ENCODE data around the gene DSC1. TPM values are rescaled to one million over a fixed set of nuclear protein-coding genes. Genes with fewer than 3 reads are reported as not detected.

DSC1 gene
- total and polyA plus RNA-seq, 10 of the 15 experiments (the other 5 are each of a cell fraction or from before 2014, with no cell fraction given): 0.24 to 0.84 (median 0.44) TPM; not detected in 1

DNA sequence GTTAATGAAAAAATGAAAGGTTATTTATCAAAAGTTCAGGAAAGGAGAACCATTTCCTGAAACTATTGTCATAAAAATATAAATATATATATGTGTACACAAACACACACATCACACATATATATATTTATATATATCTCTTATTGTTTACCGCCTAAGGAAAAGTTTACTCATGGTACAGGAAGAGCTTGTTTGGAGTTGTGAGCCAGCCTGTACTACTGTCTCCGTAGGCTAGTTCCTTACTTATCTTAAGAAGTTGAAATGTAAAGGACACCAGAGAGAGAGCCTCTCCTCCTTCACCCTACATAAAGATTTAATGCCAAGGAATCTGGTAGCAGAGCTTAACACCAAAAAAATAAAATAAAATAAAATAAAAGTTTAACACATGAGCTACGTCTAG lies 19.6 kb downstream of the DSC1 start:
- in situ Hi-C loops (cut with MboI): no loop called here
- Histone ChIP-seq H3K4me1 (ENCODE audit: control insufficient read depth, insufficient read depth, low read length) (no peaks in the 10 kb centered on the region), H3K27ac (ENCODE audit: control insufficient read depth, insufficient read depth) (no peak overlapping the region), H3K4me3 (no peak overlapping the region), H4K20me1 (ENCODE audit: control insufficient read depth, insufficient read depth) (no peaks in the 10 kb centered on the region), H3K9ac (ENCODE audit: control insufficient read depth, insufficient read depth, low read length) (no peak overlapping the region), H3K4me2 (ENCODE audit: control insufficient read depth, insufficient read depth) (no peak overlapping the region), H2AFZ (ENCODE audit: control insufficient read depth, low read depth, low read length) (no peak overlapping the region), H3K9me3 (replicated peaks; ENCODE audit: control insufficient read depth, insufficient read depth, low read length) (peaks cover 1% of the 10 kb centered on the region; the same call in 1 of the 3 replicates), H3K27me3 (replicated peaks in 1 of 2; ENCODE audit: control insufficient read depth in 2 of 2, insufficient read depth in 2 of 2, low read length in 1 of 2) (no peaks in the 10 kb centered on the region), H3K79me2 (ENCODE audit: control insufficient read depth, insufficient read depth, low read length) (no peaks in the 10 kb centered on the region), H3K36me3 (ENCODE audit: control insufficient read depth in 2 of 2, insufficient read depth in 2 of 2, low read length in 1 of 2) (no peaks in the 10 kb centered on the region)
- intact Hi-C loops (cut with micrococcal nuclease; ENCODE audit: unreplicated experiment): no loop called here
- ChIA-PET CTCF (no interaction called here), SMC1A (ENCODE audit: uncharacterized antibody, unreplicated experiment) (interaction anchor here (0.9 to 1.5 kb wide), 3 partner anchors 17 to 1269 kb away, joined by 3 to 4 read pairs (median 4); no protein-coding TSS in a partner anchor), POLR2A (no interaction called here), RAD21 (ENCODE audit: unreplicated experiment) (no interaction called here)
- BruUV-seq (replicated peaks): no TSS peak
- WGBS (ENCODE audit: insufficient coverage, insufficient replicate concordance, low lambda C conversion rate, missing lambda C conversion rate): 26% methylated on average over 3 of the region's 3 CpGs
- no peak for DNase-seq (ENCODE audit: low read depth, low spot score)
- FAIRE-seq: no peak
- TF ChIP-seq ZSCAN29 (IDR thresholded peaks at IDR 0.05): no peak
- TF ChIP-seq, protein P1, sequence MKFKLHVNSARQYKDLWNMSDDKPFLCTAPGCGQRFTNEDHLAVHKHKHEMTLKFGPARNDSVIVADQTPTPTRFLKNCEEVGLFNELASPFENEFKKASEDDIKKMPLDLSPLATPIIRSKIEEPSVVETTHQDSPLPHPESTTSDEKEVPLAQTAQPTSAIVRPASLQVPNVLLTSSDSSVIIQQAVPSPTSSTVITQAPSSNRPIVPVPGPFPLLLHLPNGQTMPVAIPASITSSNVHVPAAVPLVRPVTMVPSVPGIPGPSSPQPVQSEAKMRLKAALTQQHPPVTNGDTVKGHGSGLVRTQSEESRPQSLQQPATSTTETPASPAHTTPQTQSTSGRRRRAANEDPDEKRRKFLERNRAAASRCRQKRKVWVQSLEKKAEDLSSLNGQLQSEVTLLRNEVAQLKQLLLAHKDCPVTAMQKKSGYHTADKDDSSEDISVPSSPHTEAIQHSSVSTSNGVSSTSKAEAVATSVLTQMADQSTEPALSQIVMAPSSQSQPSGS (IDR thresholded peaks at IDR 0.05; ENCODE audit: low read length): no peak
- TF ChIP-seq RAD51 (IDR thresholded peaks at IDR 0.05): no peak
- TF ChIP-seq KDM1A (IDR thresholded peaks at IDR 0.05; ENCODE audit: borderline replicate concordance): no peak
- TF ChIP-seq, protein P2, sequence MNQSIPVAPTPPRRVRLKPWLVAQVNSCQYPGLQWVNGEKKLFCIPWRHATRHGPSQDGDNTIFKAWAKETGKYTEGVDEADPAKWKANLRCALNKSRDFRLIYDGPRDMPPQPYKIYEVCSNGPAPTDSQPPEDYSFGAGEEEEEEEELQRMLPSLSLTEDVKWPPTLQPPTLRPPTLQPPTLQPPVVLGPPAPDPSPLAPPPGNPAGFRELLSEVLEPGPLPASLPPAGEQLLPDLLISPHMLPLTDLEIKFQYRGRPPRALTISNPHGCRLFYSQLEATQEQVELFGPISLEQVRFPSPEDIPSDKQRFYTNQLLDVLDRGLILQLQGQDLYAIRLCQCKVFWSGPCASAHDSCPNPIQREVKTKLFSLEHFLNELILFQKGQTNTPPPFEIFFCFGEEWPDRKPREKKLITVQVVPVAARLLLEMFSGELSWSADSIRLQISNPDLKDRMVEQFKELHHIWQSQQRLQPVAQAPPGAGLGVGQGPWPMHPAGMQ (IDR thresholded peaks at IDR 0.05; ENCODE audit: borderline replicate concordance): no peak
- no peak for TF ChIP-seq SUPT20H (IDR thresholded peaks at IDR 0.05; ENCODE audit: borderline replicate concordance, control insufficient read depth, low read depth, low read length)
- no peak for TF ChIP-seq CREM (IDR thresholded peaks at IDR 0.05; ENCODE audit: low read depth)
- TF ChIP-seq CBX3 (IDR thresholded peaks at IDR 0.05; ENCODE audit: borderline replicate concordance, low read depth): no peak
- TF ChIP-seq SREBF1 (IDR thresholded peaks at IDR 0.05; ENCODE audit: low read length): no peak
- TF ChIP-seq POLR2AphosphoS5 (IDR thresholded peaks at IDR 0.05; ENCODE audit: low read length): no peak
- TF ChIP-seq SUZ12 (IDR thresholded peaks at IDR 0.05; ENCODE audit: unreplicated experiment): no peak
- TF ChIP-seq CHD2 (IDR thresholded peaks at IDR 0.05; ENCODE audit: borderline replicate concordance, low read depth, low read length): no peak
- no peak for TF ChIP-seq BMI1 (IDR thresholded peaks at IDR 0.05; ENCODE audit: borderline replicate concordance)
- no peak for TF ChIP-seq BACH1 (IDR thresholded peaks at IDR 0.05; ENCODE audit: borderline replicate concordance)
- TF ChIP-seq, protein P3, sequence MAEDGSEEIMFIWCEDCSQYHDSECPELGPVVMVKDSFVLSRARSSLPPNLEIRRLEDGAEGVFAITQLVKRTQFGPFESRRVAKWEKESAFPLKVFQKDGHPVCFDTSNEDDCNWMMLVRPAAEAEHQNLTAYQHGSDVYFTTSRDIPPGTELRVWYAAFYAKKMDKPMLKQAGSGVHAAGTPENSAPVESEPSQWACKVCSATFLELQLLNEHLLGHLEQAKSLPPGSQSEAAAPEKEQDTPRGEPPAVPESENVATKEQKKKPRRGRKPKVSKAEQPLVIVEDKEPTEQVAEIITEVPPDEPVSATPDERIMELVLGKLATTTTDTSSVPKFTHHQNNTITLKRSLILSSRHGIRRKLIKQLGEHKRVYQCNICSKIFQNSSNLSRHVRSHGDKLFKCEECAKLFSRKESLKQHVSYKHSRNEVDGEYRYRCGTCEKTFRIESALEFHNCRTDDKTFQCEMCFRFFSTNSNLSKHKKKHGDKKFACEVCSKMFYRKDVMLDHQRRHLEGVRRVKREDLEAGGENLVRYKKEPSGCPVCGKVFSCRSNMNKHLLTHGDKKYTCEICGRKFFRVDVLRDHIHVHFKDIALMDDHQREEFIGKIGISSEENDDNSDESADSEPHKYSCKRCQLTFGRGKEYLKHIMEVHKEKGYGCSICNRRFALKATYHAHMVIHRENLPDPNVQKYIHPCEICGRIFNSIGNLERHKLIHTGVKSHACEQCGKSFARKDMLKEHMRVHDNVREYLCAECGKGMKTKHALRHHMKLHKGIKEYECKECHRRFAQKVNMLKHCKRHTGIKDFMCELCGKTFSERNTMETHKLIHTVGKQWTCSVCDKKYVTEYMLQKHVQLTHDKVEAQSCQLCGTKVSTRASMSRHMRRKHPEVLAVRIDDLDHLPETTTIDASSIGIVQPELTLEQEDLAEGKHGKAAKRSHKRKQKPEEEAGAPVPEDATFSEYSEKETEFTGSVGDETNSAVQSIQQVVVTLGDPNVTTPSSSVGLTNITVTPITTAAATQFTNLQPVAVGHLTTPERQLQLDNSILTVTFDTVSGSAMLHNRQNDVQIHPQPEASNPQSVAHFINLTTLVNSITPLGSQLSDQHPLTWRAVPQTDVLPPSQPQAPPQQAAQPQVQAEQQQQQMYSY (CRISPR knock-in tag; IDR thresholded peaks at IDR 0.05): no peak
- no peak for TF ChIP-seq NR2F1 (conservative IDR thresholded peaks at IDR 0.05)
- TF ChIP-seq HCFC1 (IDR thresholded peaks at IDR 0.05; ENCODE audit: low read length): no peak
- no peak for ATAC-seq
